Trophoblast cell (in vitro differentiated cells and primary cell): ENCODE data around the gene ANO6.
A peak's percentile ranks its signal among the peaks of the same experiment; 100 is the strongest.
"Not testable (repeated sequence)": the region's sequence is repeated elsewhere in the genome, so short reads cannot be mapped to it uniquely, and the experiment has no call there.

ENCODE experiments used
- DNase-seq, 2 donors: peaks; one replicate each; pipeline ENCODE4 v3.0.0-alpha.2; 2016
- H2AFZ ChIP-seq: 2 replicates; pipeline ENCODE4 v1.6.1; 2013; ENCODE audit warnings: low read length, moderate library complexity, mild to moderate bottlenecking; ENCODE audit not compliant: insufficient read depth, poor library complexity
- H2AK5ac ChIP-seq: 2 replicates; pipeline ENCODE4 v1.6.1; 2013; ENCODE audit warnings: mild to moderate bottlenecking, low read length
- H2BK120ac ChIP-seq: 2 replicates; pipeline ENCODE4 v1.6.1; 2013; ENCODE audit warnings: low read length, mild to moderate bottlenecking, moderate library complexity; ENCODE audit not compliant: insufficient read depth, poor library complexity
- H2BK12ac ChIP-seq: 2 replicates; pipeline ENCODE4 v1.6.1; 2013; ENCODE audit warnings: mild to moderate bottlenecking, low read length, moderate library complexity
- H2BK5ac ChIP-seq: 2 replicates; pipeline ENCODE4 v1.6.1; 2013; ENCODE audit warnings: low read length, low read depth, moderate library complexity, mild to moderate bottlenecking; ENCODE audit not compliant: poor library complexity
- H3K14ac ChIP-seq: 2 replicates; pipeline ENCODE4 v1.6.1; 2013; ENCODE audit warnings: mild to moderate bottlenecking, low read length
- H3K18ac ChIP-seq: 2 replicates; pipeline ENCODE4 v1.6.1; 2013; ENCODE audit warnings: mild to moderate bottlenecking, low read length
- H3K23ac ChIP-seq: 2 replicates; pipeline ENCODE4 v1.6.1; 2013; ENCODE audit warnings: low read length
- H3K27ac ChIP-seq: 2 replicates; pipeline ENCODE4 v1.5.1; 2013; ENCODE audit warnings: low read depth, mild to moderate bottlenecking, inconsistent platforms, low read length, moderate library complexity
- H3K27me3 ChIP-seq: 2 replicates; pipeline ENCODE4 v1.6.1; 2013; ENCODE audit warnings: inconsistent platforms, mild to moderate bottlenecking, low read length, moderate library complexity; ENCODE audit not compliant: insufficient read depth
- H3K36me3 ChIP-seq, 2 experiments: 1 replicate in 1 of 2; 2 replicates in 1 of 2; pipeline ENCODE4 v1.6.1; 2013; ENCODE audit warnings: low read length in 2 of 2, mild to moderate bottlenecking in 2 of 2, moderate library complexity in 1 of 2; ENCODE audit not compliant: insufficient read depth in 2 of 2, control insufficient read depth in 1 of 2
- H3K4ac ChIP-seq: 2 replicates; pipeline ENCODE4 v1.6.1; 2013; ENCODE audit warnings: low read depth, mild to moderate bottlenecking, low read length, moderate library complexity
- H3K4me1 ChIP-seq, 2 experiments: 1 replicate in 1 of 2; 2 replicates in 1 of 2; pipeline ENCODE4 v1.6.1; 2013; ENCODE audit warnings: low read length in 2 of 2, mild to moderate bottlenecking in 2 of 2, moderate library complexity in 1 of 2; ENCODE audit not compliant: insufficient read depth in 2 of 2, control insufficient read depth in 1 of 2
- H3K4me2 ChIP-seq: 2 replicates; pipeline ENCODE4 v1.6.1; 2013; ENCODE audit warnings: inconsistent platforms, mild to moderate bottlenecking, low read length, moderate library complexity
- H3K4me3 ChIP-seq: 2 replicates; pipeline ENCODE4 v1.5.1; 2013; ENCODE audit warnings: mild to moderate bottlenecking, low read depth, low read length, inconsistent platforms
- H3K79me1 ChIP-seq: one replicate; pipeline ENCODE4 v1.6.1; 2013; ENCODE audit warnings: low read length
- H3K79me2 ChIP-seq: 2 replicates; pipeline ENCODE4 v1.6.1; 2013; ENCODE audit warnings: low read length, mild to moderate bottlenecking; ENCODE audit not compliant: control insufficient read depth, insufficient read depth, poor library complexity
- H3K9ac ChIP-seq: 2 replicates; pipeline ENCODE4 v1.6.1; 2013; ENCODE audit warnings: mild to moderate bottlenecking, low read length
- H3K9me3 ChIP-seq: 2 replicates; pipeline ENCODE4 v1.6.1; 2013; ENCODE audit warnings: low read depth, mild to moderate bottlenecking, control low read depth, inconsistent platforms, low read length; ENCODE audit not compliant: insufficient read depth
- H4K12ac ChIP-seq: 2 replicates; pipeline ENCODE4 v1.6.1; 2013; ENCODE audit warnings: low read depth, mild to moderate bottlenecking, low read length, moderate library complexity
- H4K8ac ChIP-seq: 2 replicates; pipeline ENCODE4 v1.6.1; 2013; ENCODE audit warnings: low read depth, mild to moderate bottlenecking, low read length, moderate library complexity
- H4K91ac ChIP-seq: one replicate; pipeline ENCODE4 v1.6.1; 2013; ENCODE audit warnings: low read depth, mild to moderate bottlenecking, low read length, moderate library complexity
- WGBS: extraction: QIAGEN DNeasy Blood & Tissue Kit; methylation state at CpG from one replicate; pipeline ENCODE4 v1.1.7; 2013; ENCODE audit warnings: missing lambda C conversion rate; ENCODE audit not compliant: insufficient read length, insufficient coverage; ENCODE audit errors: extremely low coverage; 5-methylcytosine and 5-hydroxymethylcytosine counted together

ANO6 gene

DNA sequence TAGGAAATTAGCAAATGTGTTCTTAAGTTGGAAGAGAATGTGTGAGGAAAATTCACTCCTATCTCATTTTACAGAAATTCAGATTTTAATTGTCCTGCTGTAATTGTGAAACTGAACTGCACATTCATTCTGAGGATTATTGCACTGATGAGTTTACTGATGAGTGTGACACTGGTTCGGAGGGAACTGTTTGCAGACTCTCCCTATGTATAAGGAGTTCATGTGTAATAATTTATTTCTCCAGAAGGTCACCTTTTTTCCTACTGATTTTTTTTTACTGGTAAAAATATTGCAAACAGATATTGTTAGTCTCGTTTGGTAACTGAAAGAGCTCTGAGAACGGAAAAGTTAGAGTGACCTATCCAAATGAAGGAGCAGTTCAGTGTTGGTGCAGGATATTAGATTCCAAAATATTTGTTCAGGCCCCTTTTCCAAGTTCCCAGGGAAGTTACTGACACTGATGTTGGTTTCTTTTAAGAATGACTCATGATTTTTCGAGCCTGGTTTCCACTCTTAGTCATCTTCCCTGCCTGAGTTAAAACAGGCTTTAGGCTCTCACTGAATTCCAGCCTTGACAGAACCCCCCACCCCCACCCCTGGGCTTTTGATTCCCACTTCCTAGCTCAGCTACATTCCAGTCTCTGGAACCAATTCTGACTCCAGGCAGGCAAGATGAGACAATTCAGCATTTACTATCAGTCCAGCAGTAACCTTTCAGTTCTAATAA lies 18.4 kb downstream of the ANO6 start:
- Histone ChIP-seq H4K8ac (no peak overlapping the region), H4K91ac (no peak overlapping the region), H3K9ac (no peak overlapping the region), H3K36me3 (peaks cover 0 to 2% of the 10 kb centered on the region in 2 experiments), H3K79me2 (peaks cover 5% of the 10 kb centered on the region), H3K23ac (no peak overlapping the region), H3K4me1 (peaks cover 9 to 17% of the 10 kb centered on the region in 2 experiments), H4K12ac (no peak overlapping the region), H3K9me3 (no peaks in the 10 kb centered on the region), H2BK5ac (no peak overlapping the region), H3K4me3 (no peak overlapping the region), H3K18ac (no peak overlapping the region), H2AFZ (no peak overlapping the region), H3K27me3 (no peaks in the 10 kb centered on the region), H3K79me1 (peaks cover 15% of the 10 kb centered on the region), H2AK5ac (no peak overlapping the region), H3K14ac (no peak overlapping the region), H3K27ac (peak overlapping the region; percentile 100), H2BK12ac (no peak overlapping the region), H3K4ac (no peak overlapping the region), H3K4me2 (peak overlapping the region; percentile 46), H2BK120ac (peak overlapping the region; percentile 69)
- WGBS = no CpG with 5 or more reads among the region's 4 CpGs
- peak; percentile 84 to 86 for DNase-seq

- Histone ChIP-seq H3K27me3 (no peaks in the 10 kb centered on the region), H3K27ac (peak overlapping the region; percentile 100), H2AK5ac (peak overlapping the region; percentile 93), H2BK120ac (peak overlapping the region; percentile 98), H4K91ac (peak overlapping the region; percentile 97), H3K36me3 (peaks cover 0 to 2% of the 10 kb centered on the region in 2 experiments), H2BK5ac (peak overlapping the region; percentile 100), H3K9ac (peak overlapping the region; percentile 43), H4K12ac (no peak overlapping the region), H3K4me1 (peaks cover 9 to 17% of the 10 kb centered on the region in 2 experiments), H2AFZ (no peak overlapping the region), H3K18ac (peak overlapping the region; percentile 90), H3K4me3 (no peak overlapping the region), H3K9me3 (no peaks in the 10 kb centered on the region), H3K79me1 (peaks cover 15% of the 10 kb centered on the region), H3K14ac (peak overlapping the region; percentile 97), H3K79me2 (peaks cover 5% of the 10 kb centered on the region), H2BK12ac (peak overlapping the region; percentile 94), H4K8ac (peak overlapping the region; percentile 69), H3K23ac (no peak overlapping the region), H3K4me2 (peak overlapping the region; percentile 46), H3K4ac (peak overlapping the region; percentile 82)
- DNase-seq = peak; percentile 89 to 94
- no CpG with 5 or more reads among the region's 4 CpGs for WGBS
Observed at GRCh38 chr12:45235087-45236025, 19.5 kb downstream of the ANO6 start.

DNA sequence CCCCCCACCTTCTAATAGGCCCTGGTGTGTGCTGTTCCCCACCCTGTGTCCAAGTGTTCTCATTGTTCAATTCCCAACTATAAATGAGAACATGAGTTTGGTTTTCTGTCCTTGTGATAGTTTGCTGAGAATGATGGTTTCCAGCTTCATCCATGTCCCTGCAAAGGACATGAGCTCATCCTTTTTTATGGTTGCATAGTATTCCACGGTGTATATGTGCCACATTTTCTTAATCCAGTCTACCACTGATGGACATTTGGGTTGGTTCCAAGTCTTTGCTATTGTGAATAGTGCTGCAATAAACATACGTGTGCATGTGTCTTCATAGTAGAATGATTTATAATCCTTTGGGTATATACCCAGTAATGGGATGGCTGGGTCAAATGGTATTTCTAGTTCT lies 20.5 kb downstream of the ANO6 start:
- not testable (repeated sequence) for H2BK12ac ChIP-seq, H3K36me3 ChIP-seq, H3K79me2 ChIP-seq, H3K18ac ChIP-seq, H3K9ac ChIP-seq, H2AK5ac ChIP-seq, H3K23ac ChIP-seq, H3K27ac ChIP-seq, DNase-seq, H4K12ac ChIP-seq, H2AFZ ChIP-seq, H3K9me3 ChIP-seq, H3K4me2 ChIP-seq, H4K8ac ChIP-seq, H2BK5ac ChIP-seq, H2BK120ac ChIP-seq, H3K4ac ChIP-seq, H3K27me3 ChIP-seq, H3K14ac ChIP-seq, H4K91ac ChIP-seq, H3K4me3 ChIP-seq
- no CpG with 5 or more reads among the region's 2 CpGs for WGBS
- Histone ChIP-seq H3K79me1 (peaks cover 15% of the 10 kb centered on the region), H3K4me1 (peaks cover 9 to 17% of the 10 kb centered on the region in 2 experiments)

DNA sequence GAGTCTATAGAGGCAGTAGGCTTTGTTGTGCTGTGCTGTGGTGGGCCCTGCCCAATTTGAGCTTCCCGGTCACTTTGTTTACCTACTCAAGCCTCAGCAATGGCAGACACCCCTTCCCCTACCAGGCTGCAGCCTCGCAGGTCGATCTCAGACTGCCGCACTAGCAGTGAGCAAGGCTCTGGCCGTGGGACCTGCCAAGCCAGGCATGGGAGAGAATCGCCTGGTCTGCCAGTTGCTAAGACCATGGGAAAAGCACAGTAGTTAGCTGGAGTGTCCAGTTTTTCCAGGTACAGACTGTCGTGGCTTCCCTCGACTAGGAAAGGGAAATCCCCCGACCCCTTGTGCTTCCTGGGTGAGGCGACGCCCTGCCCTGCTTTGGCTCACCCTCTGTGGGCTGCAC lies 26.3 kb downstream of the ANO6 start:
- no peak overlapping the region for H3K18ac ChIP-seq
- H3K4me3 ChIP-seq = no peak overlapping the region
- no peaks in the 10 kb centered on the region for H3K36me3 ChIP-seq
- DNase-seq = no peak
- no peak overlapping the region for H3K9ac ChIP-seq
- H3K27ac ChIP-seq = peak overlapping the region; percentile 64
- WGBS = no CpG with 5 or more reads among the region's 11 CpGs
- H3K4ac ChIP-seq = peak overlapping the region; percentile 71
- H3K4me1 ChIP-seq = peaks cover 6 to 7% of the 10 kb centered on the region in 2 experiments
- H3K79me1 ChIP-seq = no peaks in the 10 kb centered on the region
- no peak overlapping the region for H4K12ac ChIP-seq
- peak overlapping the region; percentile 9 for H3K4me2 ChIP-seq
- no peak overlapping the region for H2BK5ac ChIP-seq
- peaks cover 7% of the 10 kb centered on the region for H3K79me2 ChIP-seq
- no peak overlapping the region for H2AK5ac ChIP-seq
- H2BK120ac ChIP-seq = no peak overlapping the region
- H4K91ac ChIP-seq = no peak overlapping the region
- no peak overlapping the region for H3K23ac ChIP-seq
- no peak overlapping the region for H2BK12ac ChIP-seq
- H3K9me3 ChIP-seq = no peaks in the 10 kb centered on the region
- H3K27me3 ChIP-seq = no peaks in the 10 kb centered on the region
- no peak overlapping the region for H3K14ac ChIP-seq
- H4K8ac ChIP-seq = no peak overlapping the region
- H2AFZ ChIP-seq = no peak overlapping the region
